HCT116 (cell line): ENCODE measurements around the gene MRPL33. TPM values are rescaled to one million over a fixed set of nuclear protein-coding genes. Genes with fewer than 3 reads are reported as not detected.

ENCODE experiments used
- ATAC-seq: fragments of 200-7000 bp; cut with Tn5 transposase; 2 replicates; pipeline ENCODE4 v1.9.1; 2020; ENCODE audit warnings: mild to moderate bottlenecking, moderate library complexity
- BruUV-seq: library from RNA; stranded (reverse); fragments of 400-500 nt; replicated peaks from 2 replicates; lab custom pipeline; 2021; lab: Mats Ljungman, UMichigan
- CTCF ChIA-PET: fragments of 300-600 bp; sonication (Branson Sonifier 250); formaldehyde crosslinking; loops from one replicate; lab custom pipeline; 2021; ENCODE audit warnings: antibody characterized with exemption; lab: Charles Lee
- POLR2A ChIA-PET: fragments of 300-600, 350-600 bp; sonication (Branson Sonifier 250); formaldehyde crosslinking; loops from one replicate; lab custom pipeline; 2021; ENCODE audit warnings: antibody characterized with exemption; lab: Charles Lee
- RAD21 ChIA-PET, 2 experiments: fragments of 300-600 bp; sonication (Branson Sonifier 250); formaldehyde crosslinking; loops; one replicate each; lab custom pipeline; 2023; ENCODE audit warnings: low total read pairs in 2 of 2; ENCODE audit not compliant: uncharacterized antibody in 2 of 2, unreplicated experiment in 2 of 2, low non-redundant PET in 1 of 2; lab: Charles Lee
- DNase-seq: peaks from one replicate; pipeline ENCODE4 v3.0.0-alpha.2; 2010; ENCODE audit warnings: low read depth, low spot score
- H2AFZ ChIP-seq: fragments of 200-600 bp; shearing (Covaris generic), sonication (generic); 2 replicates; pipeline ENCODE4 v1.6.1; 2017; ENCODE audit warnings: low read depth, mixed run types, mixed read lengths, antibody characterized with exemption, low read length; ENCODE audit not compliant: poor library complexity, severe bottlenecking
- H3K27ac ChIP-seq: 2 replicates; pipeline ENCODE4 v1.5.1; 2012; ENCODE audit warnings: low read depth, low read length
- H3K27me3 ChIP-seq: fragments of 200-600 bp; sonication (generic); 2 replicates; pipeline ENCODE4 v1.6.1; 2016; ENCODE audit warnings: mixed run types, low read length, mixed read lengths; ENCODE audit not compliant: insufficient read depth
- H3K36me3 ChIP-seq, 2 experiments: fragments of 200-500 bp in 1 of 2; fragments of 200-600 bp in 1 of 2; sonication (Bioruptor generic) in 1 of 2; sonication (generic) in 1 of 2; 2 replicates each; pipeline versions ENCODE4 v1.5.1 to v1.6.1; 2014 to 2016; ENCODE audit warnings: low read length in 2 of 2, inconsistent platforms in 1 of 2, mixed read lengths in 1 of 2, mixed run types in 1 of 2; ENCODE audit not compliant: insufficient read depth in 2 of 2, control insufficient read depth in 1 of 2
- H3K4me1 ChIP-seq, 2 experiments: fragments of 200-600 bp in 1 of 2; sonication (generic) in 1 of 2; 2 replicates each; pipeline versions ENCODE4 v1.5.1 to v1.6.1; 2012 to 2017; ENCODE audit warnings: low read length in 2 of 2, inconsistent platforms in 1 of 2, mild to moderate bottlenecking in 1 of 2, mixed read lengths in 1 of 2, mixed run types in 1 of 2, moderate library complexity in 1 of 2; ENCODE audit not compliant: insufficient read depth in 2 of 2, control insufficient read depth in 1 of 2
- H3K4me2 ChIP-seq: fragments of 200-600 bp; sonication (generic); 2 replicates; pipeline ENCODE4 v1.6.1; 2017; ENCODE audit warnings: mixed run types, low read length, mixed read lengths
- H3K4me3 ChIP-seq, 2 experiments: fragments of 200-600 bp in 1 of 2; sonication (generic) in 1 of 2; replicated peaks in 1 of 2; 2 replicates each; pipeline ENCODE4 v1.5.1; 2011 to 2016; ENCODE audit warnings: low read length in 2 of 2, control low read depth in 1 of 2, low read depth in 1 of 2, mild to moderate bottlenecking in 1 of 2, mixed read lengths in 1 of 2, mixed run types in 1 of 2
- H3K79me2 ChIP-seq: fragments of 200-600 bp; sonication (generic); 2 replicates; pipeline ENCODE4 v1.6.1; 2017; ENCODE audit warnings: mild to moderate bottlenecking, mixed run types, low read length, moderate library complexity, mixed read lengths; ENCODE audit not compliant: insufficient read depth
- H3K9ac ChIP-seq: fragments of 200-600 bp; sonication (generic); 2 replicates; pipeline ENCODE4 v1.6.1; 2016; ENCODE audit warnings: low read length, mixed read lengths
- H3K9me2 ChIP-seq: fragments of 200-600 bp; sonication (generic), shearing (Covaris generic); 2 replicates; pipeline ENCODE4 v1.6.1; 2017; ENCODE audit warnings: mixed run types, mild to moderate bottlenecking, moderate library complexity; ENCODE audit not compliant: insufficient read depth
- H3K9me3 ChIP-seq, 2 experiments: fragments of 200-500 bp in 1 of 2; fragments of 200-600 bp in 1 of 2; sonication (Bioruptor generic) in 1 of 2; sonication (generic) in 1 of 2; 2 replicates each; pipeline ENCODE4 v1.6.1; 2014 to 2017; ENCODE audit warnings: low read length in 2 of 2, mixed read lengths in 2 of 2, inconsistent platforms in 1 of 2, low read depth in 1 of 2, mild to moderate bottlenecking in 1 of 2, mixed run types in 1 of 2, moderate library complexity in 1 of 2; ENCODE audit not compliant: control insufficient read depth in 1 of 2, insufficient read depth in 1 of 2
- H4K20me1 ChIP-seq: fragments of 200-600 bp; sonication (generic), shearing (Covaris generic); 2 replicates; pipeline ENCODE4 v1.6.1; 2017; ENCODE audit warnings: mixed run types, mild to moderate bottlenecking, moderate library complexity; ENCODE audit not compliant: insufficient read depth
- CBX3 ChIP-seq: IDR thresholded peaks from 2 replicates; pipeline ENCODE4 v1.6.1; 2012; ENCODE audit warnings: low read depth
- CTCF ChIP-seq, 3 experiments: fragments of 200-600 bp in 1 of 3; sonication (generic) in 1 of 3; IDR thresholded peaks in 2 of 3; conservative IDR thresholded peaks in 1 of 3; 2 replicates each; pipeline ENCODE4 v1.5.1; 2012 to 2017; ENCODE audit warnings: low read depth in 2 of 3, low read length in 2 of 3, antibody characterized with exemption in 1 of 3, borderline replicate concordance in 1 of 3, control low read depth in 1 of 3, mild to moderate bottlenecking in 1 of 3, mixed read lengths in 1 of 3, mixed run types in 1 of 3, moderate library complexity in 1 of 3; ENCODE audit not compliant: insufficient read depth in 1 of 3
- EGR1 ChIP-seq: IDR thresholded peaks from 2 replicates; pipeline ENCODE4 v1.6.1; 2012; ENCODE audit warnings: low read depth
- ELF1 ChIP-seq: IDR thresholded peaks from 2 replicates; pipeline ENCODE4 v1.6.1; 2012; ENCODE audit warnings: low read depth, borderline replicate concordance
- JUND ChIP-seq: IDR thresholded peaks from 2 replicates; pipeline ENCODE4 v1.6.1; 2012
- REST ChIP-seq: IDR thresholded peaks from 2 replicates; pipeline ENCODE4 v1.6.1; 2012; ENCODE audit warnings: low read depth
- SP1 ChIP-seq: IDR thresholded peaks from 2 replicates; pipeline ENCODE4 v1.6.1; 2012; ENCODE audit warnings: low read depth
- TCF7L2 ChIP-seq: IDR thresholded peaks from 2 replicates; pipeline ENCODE4 v1.7.0; 2011; ENCODE audit warnings: borderline replicate concordance, inconsistent platforms; ENCODE audit not compliant: insufficient read depth, insufficient read length; ENCODE audit errors: extremely low read depth
- ZBTB33 ChIP-seq: IDR thresholded peaks from 2 replicates; pipeline ENCODE4 v1.6.1; 2011; ENCODE audit warnings: mild to moderate bottlenecking, low read length, moderate library complexity; ENCODE audit not compliant: insufficient replicate concordance; ENCODE audit errors: extremely low read depth
- ZFX ChIP-seq: fragments of 450-650 bp; IDR thresholded peaks from 2 replicates; pipeline ENCODE4 v1.6.1; 2017
- ZNF274 ChIP-seq: fragments of 200-500 bp; sonication (Bioruptor generic); IDR thresholded peaks from 2 replicates; pipeline ENCODE4 v1.6.1; 2014; ENCODE audit warnings: mild to moderate bottlenecking, low read depth, low read length, inconsistent platforms
- intact Hi-C: fragments of 100-400 bp; cut with micrococcal nuclease; formaldehyde crosslinking; loops from 2 replicates; pipeline ENCODE4 v1.10.0; 2022
- total RNA-seq: library from RNA; stranded (reverse); gene quantifications from one replicate; pipeline ENCODE4 v1.2.1, GENCODE V29; 2021; ENCODE audit not compliant: unreplicated experiment

The MRPL33 gene
- total RNA-seq, 1 experiment from 2014 or later = 66.3 TPM

GRCh38 chr2:27811768-27812167 lies 40.2 kb downstream of the MRPL33 start:
- RAD21 ChIA-PET = no interaction called here
- H4K20me1 ChIP-seq = no peaks in the 10 kb centered on the region
- H3K9ac ChIP-seq = no peak overlapping the region
- H3K4me2 ChIP-seq = no peak overlapping the region
- no peaks in the 10 kb centered on the region for H3K36me3 ChIP-seq
- DNase-seq = no peak
- BruUV-seq = no TSS peak
- H3K9me2 ChIP-seq = no peaks in the 10 kb centered on the region
- H3K79me2 ChIP-seq = no peaks in the 10 kb centered on the region
- no peaks in the 10 kb centered on the region for H3K4me1 ChIP-seq
- no peak for TF ChIP-seq EGR1
- TF ChIP-seq REST = no peak
- TF ChIP-seq CBX3 = no peak
- TF ChIP-seq ZBTB33 = no peak
- TF ChIP-seq ELF1 = no peak
- no peak for TF ChIP-seq SP1
- no peak for TF ChIP-seq CTCF (IDR thresholded peaks at IDR 0.05 in 2 of 3, conservative IDR thresholded peaks at IDR 0.05 in 1 of 3; ENCODE audit: borderline replicate concordance in 1 of 3, insufficient read depth in 1 of 3, low read depth in 2 of 3, low read length in 2 of 3)
- TF ChIP-seq JUND = no peak
- TF ChIP-seq TCF7L2 = no peak
- no peak for TF ChIP-seq ZNF274
- TF ChIP-seq ZFX = no peak
- intact Hi-C loops = no loop called here
- no peak overlapping the region for H2AFZ ChIP-seq
- ATAC-seq = no peak
- no peaks in the 10 kb centered on the region for H3K9me3 ChIP-seq
- CTCF ChIA-PET = no interaction called here
- no peak overlapping the region for H3K27ac ChIP-seq
- no peaks in the 10 kb centered on the region for H3K27me3 ChIP-seq
- H3K4me3 ChIP-seq = no peak overlapping the region
- POLR2A ChIA-PET = no interaction called here
